Activated CD8-positive, alpha-beta T cell treated with anti-CD3 and anti-CD28 coated beads for 36 hours (primary cell): Measurements from ENCODE around the gene TTC39C. TPM values are rescaled to one million over a fixed set of nuclear protein-coding genes. Genes with fewer than 3 reads are reported as not detected.

Source experiments
- ATAC-seq: fragments of 200-7000 bp; cut with Tn5 transposase; one replicate; pipeline ENCODE4 v1.10.0; 2021; ENCODE audit warnings: mild to moderate bottlenecking, moderate library complexity
- CTCF ChIA-PET: fragments of 350-600 bp; sonication (Branson Sonifier 250); formaldehyde crosslinking; loops from one replicate; lab custom pipeline; 2021; ENCODE audit warnings: antibody characterized with exemption; lab: Charles Lee
- POLR2A ChIA-PET: fragments of 350-600 bp; sonication (Branson Sonifier 250); formaldehyde crosslinking; loops from one replicate; lab custom pipeline; 2021; ENCODE audit warnings: antibody characterized with exemption; lab: Charles Lee
- DNase-seq: peaks from one replicate; pipeline ENCODE4 v3.0.0-alpha.2; 2020
- H3K27ac Mint-ChIP-seq: one replicate; pipeline ENCODE4 v1.8.0; 2021; ENCODE audit warnings: mild to moderate bottlenecking, mixed read lengths
- H3K27me3 Mint-ChIP-seq: one replicate; pipeline ENCODE4 v1.8.0; 2021; ENCODE audit warnings: mixed read lengths
- H3K36me3 Mint-ChIP-seq: one replicate; pipeline ENCODE4 v1.8.0; 2021; ENCODE audit warnings: low read depth, mixed read lengths
- H3K4me1 Mint-ChIP-seq: one replicate; pipeline ENCODE4 v1.8.0; 2021; ENCODE audit warnings: low read depth, mixed read lengths
- H3K4me3 Mint-ChIP-seq: one replicate; pipeline ENCODE4 v1.8.0; 2021; ENCODE audit warnings: mild to moderate bottlenecking, moderate library complexity, mixed read lengths
- H3K9me3 Mint-ChIP-seq: one replicate; pipeline ENCODE4 v1.8.0; 2021; ENCODE audit warnings: mixed read lengths
- CTCF ChIP-seq: fragments of 200-600 bp; IDR thresholded peaks from one replicate; pipeline ENCODE4 v1.8.0; 2022; ENCODE audit warnings: antibody characterized with exemption, mild to moderate bottlenecking
- intact Hi-C: fragments of 100-400 bp; cut with micrococcal nuclease; formaldehyde crosslinking; loops from one replicate; pipeline ENCODE4 v1.10.0; 2022
- total RNA-seq, 2 experiments: library from RNA; stranded (reverse); gene quantifications; one replicate each; pipeline ENCODE4 v1.2.3, GENCODE V29; 2021

The TTC39C gene
- total RNA-seq, 2 experiments from 2014 or later: 37.9 to 43.0 TPM

DNA sequence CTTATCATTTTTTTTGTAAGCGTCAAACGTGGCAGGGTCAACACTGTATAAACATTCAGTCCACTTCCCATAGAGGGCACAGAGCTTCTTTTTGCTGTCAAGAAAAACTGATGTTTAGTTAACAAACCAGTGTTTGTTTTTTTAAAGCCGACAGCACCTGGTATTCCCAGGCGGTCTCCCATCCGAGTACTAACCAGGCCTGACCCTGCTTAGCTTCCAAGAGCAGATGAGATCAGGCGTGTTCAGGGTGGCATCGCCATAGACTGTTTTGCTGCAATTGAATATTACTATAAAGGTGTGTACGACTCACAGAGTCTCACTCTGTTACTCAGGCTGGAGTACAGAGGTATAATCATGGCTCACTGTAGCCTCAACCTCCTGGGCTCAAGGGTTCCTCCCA lies 155.8 kb downstream of the TTC39C start:
- Mint-ChIP-seq H3K27me3 (no peaks in the 10 kb centered on the region), H3K27ac (no peak overlapping the region), H3K4me3 (no peak overlapping the region), H3K9me3 (no peaks in the 10 kb centered on the region), H3K4me1 (no peaks in the 10 kb centered on the region), H3K36me3 (no peaks in the 10 kb centered on the region)
- intact Hi-C loops: loop anchor here (10.0 kb wide), 1 partner anchor 314 kb away; no protein-coding TSS in a partner anchor
- CTCF ChIA-PET: no interaction called here
- TF ChIP-seq CTCF: no peak
- ATAC-seq: no peak
- no peak for DNase-seq
- POLR2A ChIA-PET: no interaction called here

- CTCF ChIA-PET: interaction anchor here (0.6 kb wide), 1 partner anchor 37 kb away, joined by 3 read pairs; no protein-coding TSS in a partner anchor
- no peaks in the 10 kb centered on the region for H3K4me1 Mint-ChIP-seq
- H3K4me3 Mint-ChIP-seq: no peak overlapping the region
- intact Hi-C loops: loop anchor here (10.0 kb wide), 1 partner anchor 311 kb away; no protein-coding TSS in a partner anchor
- H3K36me3 Mint-ChIP-seq: no peaks in the 10 kb centered on the region
- TF ChIP-seq CTCF: no peak
- POLR2A ChIA-PET: no interaction called here
- DNase-seq (no peak), ATAC-seq (no peak)
- H3K27ac Mint-ChIP-seq: no peak overlapping the region
- H3K9me3 Mint-ChIP-seq: no peaks in the 10 kb centered on the region
- no peaks in the 10 kb centered on the region for H3K27me3 Mint-ChIP-seq
These were observed 159.4 kb downstream of the TTC39C start for GRCh38 chr18:24173997-24174396.

DNA sequence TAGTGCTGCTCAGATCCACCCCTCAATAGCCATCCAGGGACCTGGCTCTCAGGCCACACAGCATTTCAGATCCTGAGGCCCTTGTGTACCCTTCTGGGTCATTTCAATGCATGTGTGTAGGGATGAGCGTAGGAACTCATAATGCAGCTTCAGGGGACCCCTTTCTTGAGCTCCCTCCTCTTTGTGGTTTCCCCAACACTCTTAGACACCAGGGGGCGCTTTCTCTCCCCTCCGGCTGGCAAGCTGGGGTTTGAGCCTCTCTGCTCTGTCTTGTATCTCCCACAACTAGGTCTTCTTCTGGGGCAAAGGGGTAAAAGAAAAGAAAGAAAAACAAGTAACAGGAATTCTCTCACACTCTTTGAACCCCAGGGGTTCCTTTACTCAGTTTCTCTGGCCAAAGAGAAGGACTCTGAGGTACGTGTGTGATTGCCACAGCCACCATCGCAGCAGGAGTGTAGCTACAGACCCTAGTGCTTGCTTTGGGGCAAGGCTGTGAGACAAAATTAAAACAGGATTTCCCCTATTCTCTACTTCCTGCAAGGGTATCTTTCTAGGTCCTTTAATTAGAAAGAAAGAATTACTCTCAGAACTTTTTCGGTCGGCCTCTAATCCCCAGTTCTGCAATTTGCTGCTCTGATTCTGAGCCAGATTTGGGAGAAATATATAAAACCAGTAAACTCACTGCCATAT lies 162.3 kb downstream of the TTC39C start:
- H3K27me3 Mint-ChIP-seq: no peaks in the 10 kb centered on the region
- ChIA-PET POLR2A (no interaction called here), CTCF (interaction anchor here (0.6 to 3.4 kb wide), 28 partner anchors 11 to 550 kb away, joined by 3 to 32 read pairs (median 4); no protein-coding TSS in a partner anchor)
- H3K27ac Mint-ChIP-seq: no peak overlapping the region
- ATAC-seq (peak; percentile 47), DNase-seq (peak; percentile 73)
- peak; percentile 70 for TF ChIP-seq CTCF
- H3K4me1 Mint-ChIP-seq: no peaks in the 10 kb centered on the region
- intact Hi-C loops: loop anchor here (10.0 kb wide), 1 partner anchor 308 kb away; no protein-coding TSS in a partner anchor
- H3K4me3 Mint-ChIP-seq: no peak overlapping the region
- H3K9me3 Mint-ChIP-seq: no peaks in the 10 kb centered on the region
- no peaks in the 10 kb centered on the region for H3K36me3 Mint-ChIP-seq

- ChIA-PET CTCF (interaction anchor here (1.0 to 3.4 kb wide), 10 partner anchors 10 to 549 kb away, joined by 3 to 32 read pairs (median 4); no protein-coding TSS in a partner anchor), POLR2A (no interaction called here)
- Mint-ChIP-seq H3K4me1 (no peaks in the 10 kb centered on the region), H3K36me3 (no peaks in the 10 kb centered on the region), H3K9me3 (no peaks in the 10 kb centered on the region), H3K27ac (no peak overlapping the region), H3K4me3 (no peak overlapping the region), H3K27me3 (no peaks in the 10 kb centered on the region)
- no peak for DNase-seq
- intact Hi-C loops: loop anchor here (10.0 kb wide), 1 partner anchor 307 kb away; no protein-coding TSS in a partner anchor
- no peak for TF ChIP-seq CTCF
- ATAC-seq: no peak
These were observed 163.1 kb downstream of the TTC39C start for GRCh38 chr18:24177499-24178133.

- Mint-ChIP-seq H3K27me3 (peaks cover 5% of the 10 kb centered on the region), H3K4me1 (no peaks in the 10 kb centered on the region), H3K9me3 (no peaks in the 10 kb centered on the region), H3K27ac (no peak overlapping the region), H3K36me3 (no peaks in the 10 kb centered on the region), H3K4me3 (no peak overlapping the region)
- intact Hi-C loops: no loop called here
- no peak for ATAC-seq
- ChIA-PET POLR2A (no interaction called here), CTCF (interaction anchor here (1.0 kb wide), 1 partner anchor 309 kb away, joined by 3 read pairs; no protein-coding TSS in a partner anchor)
- no peak for TF ChIP-seq CTCF
- DNase-seq: no peak
These were observed 165.5 kb downstream of the TTC39C start for GRCh38 chr18:24180048-24180447.
